Endothelial cell of umbilical vein (primary cell): ENCODE measurements around the gene SRGAP1. TPM values are rescaled to one million over a fixed set of nuclear protein-coding genes. Genes with fewer than 3 reads are reported as not detected.

Experiments
- BruUV-seq: library from RNA; stranded (reverse); fragments of 400-500 nt; replicated peaks from 2 replicates; lab custom pipeline; 2021; lab: Mats Ljungman, UMichigan
- CTCF ChIA-PET: fragments of 300-600, 350-600 bp; sonication (Branson Sonifier 250); formaldehyde crosslinking; loops from one replicate; lab custom pipeline; 2021; ENCODE audit warnings: antibody characterized with exemption, inconsistent platforms; lab: Charles Lee
- POLR2A ChIA-PET: fragments of 300-600, 350-600 bp; sonication (Branson Sonifier 250); formaldehyde crosslinking; loops from one replicate; lab custom pipeline; 2021; ENCODE audit warnings: antibody characterized with exemption, inconsistent platforms; lab: Charles Lee
- DNase-seq: peaks from one replicate; pipeline ENCODE4 v3.0.0-alpha.2; 2011; ENCODE audit warnings: low read depth, low spot score
- FAIRE-seq: peaks from 2 replicates; lab custom pipeline; 2011; peaks lifted over from hg19 to GRCh38; lab: Jason Lieb, UNC
- H2AFZ ChIP-seq: 2 replicates; pipeline ENCODE4 v1.6.0; 2012; ENCODE audit warnings: low read depth, low read length, control low read depth, inconsistent platforms
- H3K27ac ChIP-seq: 2 replicates; pipeline ENCODE4 v1.5.1; 2011; ENCODE audit warnings: low read depth, mild to moderate bottlenecking, control low read depth, low read length, moderate library complexity; ENCODE audit not compliant: insufficient read depth
- H3K27me3 ChIP-seq, 2 experiments: 2 replicates each; pipeline versions ENCODE4 v1.6.0 to v1.6.1; 2011; ENCODE audit warnings: low read length in 2 of 2, mixed read lengths in 1 of 2; ENCODE audit not compliant: control insufficient read depth in 2 of 2, insufficient read depth in 2 of 2
- H3K36me3 ChIP-seq, 2 experiments: 2 replicates in 1 of 2; 3 replicates in 1 of 2; pipeline ENCODE4 v1.5.1; 2011; ENCODE audit warnings: low read length in 2 of 2, mild to moderate bottlenecking in 1 of 2, moderate library complexity in 1 of 2; ENCODE audit not compliant: control insufficient read depth in 2 of 2, insufficient read depth in 2 of 2; ENCODE audit errors: extremely low read depth in 1 of 2
- H3K4me1 ChIP-seq: 3 replicates; pipeline ENCODE4 v1.5.1; 2011; ENCODE audit warnings: mild to moderate bottlenecking, low read length; ENCODE audit not compliant: control insufficient read depth, insufficient read depth; ENCODE audit errors: extremely low read depth
- H3K4me2 ChIP-seq: 2 replicates; pipeline ENCODE4 v1.6.1; 2011; ENCODE audit warnings: low read length, control low read depth, mixed read lengths; ENCODE audit not compliant: insufficient read depth
- H3K4me3 ChIP-seq, 3 experiments: fragments of 200-600 bp in 1 of 3; sonication (generic), shearing (Covaris generic) in 1 of 3; replicated peaks in 1 of 3; 2 replicates each; pipeline ENCODE4 v1.5.1; 2011 to 2016; ENCODE audit warnings: control low read depth in 3 of 3, low read length in 3 of 3, mild to moderate bottlenecking in 2 of 3, inconsistent platforms in 1 of 3, low read depth in 1 of 3, moderate library complexity in 1 of 3; ENCODE audit not compliant: insufficient read depth in 1 of 3
- H3K79me2 ChIP-seq: 2 replicates; pipeline ENCODE4 v1.6.0; 2012; ENCODE audit warnings: low read length, inconsistent platforms; ENCODE audit not compliant: control insufficient read depth, insufficient read depth
- H3K9ac ChIP-seq: replicated peaks from 2 replicates; pipeline ENCODE3; 2011; ENCODE audit warnings: low read length, control low read depth; ENCODE audit not compliant: insufficient read depth; ENCODE audit errors: extremely low read depth
- H3K9me1 ChIP-seq: replicated peaks from 3 replicates; pipeline ENCODE4 v1.6.0; 2011; ENCODE audit warnings: mild to moderate bottlenecking, low read length; ENCODE audit not compliant: control insufficient read depth, insufficient read depth; ENCODE audit errors: extremely low read depth
- H3K9me3 ChIP-seq: replicated peaks from 2 replicates; pipeline ENCODE4 v1.5.1; 2012; ENCODE audit warnings: low read length, inconsistent platforms; ENCODE audit not compliant: control insufficient read depth, insufficient read depth
- H4K20me1 ChIP-seq: replicated peaks from 2 replicates; pipeline ENCODE3; 2011; ENCODE audit warnings: mild to moderate bottlenecking, low read length; ENCODE audit not compliant: control insufficient read depth, insufficient read depth; ENCODE audit errors: extremely low read depth
- CTCF ChIP-seq, 2 donors: IDR thresholded peaks; 1 replicate in 1 of 2; 2 replicates in 1 of 2; pipeline ENCODE4 v1.5.1; 2011; ENCODE audit warnings: low read length in 2 of 2, mild to moderate bottlenecking in 2 of 2, moderate library complexity in 2 of 2, control low read depth in 1 of 2, inconsistent platforms in 1 of 2, low read depth in 1 of 2; ENCODE audit not compliant: insufficient read depth in 1 of 2; ENCODE audit errors: extremely low read depth in 1 of 2
- EZH2 ChIP-seq: IDR thresholded peaks from 2 replicates; pipeline ENCODE4 v1.6.1; 2012; ENCODE audit warnings: borderline replicate concordance, low read depth, mild to moderate bottlenecking, moderate library complexity, low read length, inconsistent platforms; ENCODE audit not compliant: severe bottlenecking
- FOS ChIP-seq: IDR thresholded peaks from 2 replicates; pipeline ENCODE4 v1.6.1; 2011; ENCODE audit warnings: mild to moderate bottlenecking, low read length, moderate library complexity, borderline replicate concordance; ENCODE audit not compliant: insufficient read depth
- GATA2 ChIP-seq: IDR thresholded peaks from 2 replicates; pipeline ENCODE4 v1.7.0; 2011; ENCODE audit warnings: low read depth, mild to moderate bottlenecking, moderate library complexity, mixed read lengths, low read length; ENCODE audit not compliant: insufficient read length, insufficient read depth
- MAX ChIP-seq: IDR thresholded peaks from 2 replicates; pipeline ENCODE4 v1.6.1; 2011; ENCODE audit not compliant: insufficient read depth, insufficient read length
- MYC ChIP-seq: IDR thresholded peaks from one replicate; pipeline ENCODE4 v1.6.1; 2011; ENCODE audit warnings: mild to moderate bottlenecking, low read depth, low read length
- POLR2A ChIP-seq: IDR thresholded peaks from 2 replicates; pipeline ENCODE4 v1.6.1; 2012; ENCODE audit warnings: low read depth, mild to moderate bottlenecking, control low read depth, low read length
- POLR2AphosphoS5 ChIP-seq: IDR thresholded peaks from 2 replicates; pipeline ENCODE4 v1.6.1; 2012; ENCODE audit warnings: low read depth, mild to moderate bottlenecking, control low read depth, low read length, moderate library complexity; ENCODE audit not compliant: insufficient read depth
- dilution Hi-C: fragments of 300-500 bp; cut with MboI; formaldehyde crosslinking; loops from one replicate; pipeline ENCODE4 v1.15.0; 2019; ENCODE audit warnings: low sequenced_read_pairs; ENCODE audit not compliant: extremely low pct_ligation_motif_present
- intact Hi-C: fragments of 100-400 bp; cut with micrococcal nuclease; formaldehyde crosslinking; loops from one replicate; pipeline ENCODE4 v1.10.0; 2022
- polyA plus RNA-seq, 4 experiments: library from polyadenylated mRNA; depleted of rRNA in 3 of 4; stranded (reverse) in 3 of 4; unstranded in 1 of 4; fragments of >200 nt; gene quantifications; 2 replicates each; pipeline versions ENCODE4 v1.2.1 to v1.2.3, GENCODE V29; 2011 to 2012; ENCODE audit warnings: missing spikeins in 1 of 4
- total RNA-seq: library from RNA; stranded (reverse); gene quantifications from 2 replicates; pipeline ENCODE4 v1.2.3, GENCODE V29; 2021

The SRGAP1 gene
- total and polyA plus RNA-seq, 2 donors (not counting 3 experiments of a cell fraction or from before 2014, with no cell fraction given) = 4.9 to 16.3 TPM

DNA sequence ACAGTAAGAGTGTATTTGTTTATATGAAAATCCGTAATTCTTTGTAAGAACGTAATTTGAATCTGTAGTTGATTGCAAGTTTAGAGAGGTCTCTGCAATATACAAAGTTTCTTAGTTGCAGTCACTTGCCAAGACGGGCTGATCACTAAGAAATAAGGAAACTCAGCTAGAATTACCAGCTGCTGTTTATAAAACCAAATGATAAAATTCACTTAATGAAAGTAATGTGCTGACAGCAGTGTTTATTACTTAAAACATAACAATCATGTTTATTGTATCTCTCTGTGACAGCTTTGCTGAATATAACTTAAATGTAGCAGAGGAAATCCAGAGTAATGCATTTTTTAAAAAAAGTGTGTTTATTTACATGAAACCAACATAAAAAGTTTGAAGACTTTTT is 31.2 kb downstream of the SRGAP1 start:
- DNase-seq (no peak), FAIRE-seq (no peak)
- H4K20me1 ChIP-seq = no peaks in the 10 kb centered on the region
- no TSS peak for BruUV-seq
- intact Hi-C loops (no loop called here), dilution Hi-C loops (no loop called here)
- no peaks in the 10 kb centered on the region for H3K9me3 ChIP-seq
- no peak overlapping the region for H3K27ac ChIP-seq
- H3K9me1 ChIP-seq = no peaks in the 10 kb centered on the region
- H3K4me3 ChIP-seq = no peak overlapping the region
- no peaks in the 10 kb centered on the region for H3K27me3 ChIP-seq
- CTCF ChIA-PET = interaction anchor here (1.1 to 1.9 kb wide), 3 partner anchors 14 to 376 kb away, joined by 3 to 7 read pairs (median 3); no protein-coding TSS in a partner anchor
- TF ChIP-seq POLR2A (no peak), GATA2 (no peak), CTCF (IDR thresholded peaks at IDR 0.05; ENCODE audit: extremely low read depth in 1 of 2, insufficient read depth in 1 of 2, low read depth in 1 of 2, low read length in 2 of 2) (no peak), EZH2 (no peak), MAX (no peak), FOS (no peak), MYC (no peak), POLR2AphosphoS5 (no peak)
- no peak overlapping the region for H2AFZ ChIP-seq
- no peaks in the 10 kb centered on the region for H3K4me1 ChIP-seq
- peaks cover 20% of the 10 kb centered on the region for H3K79me2 ChIP-seq
- POLR2A ChIA-PET = no interaction called here
- no peak overlapping the region for H3K4me2 ChIP-seq
- no peaks in the 10 kb centered on the region for H3K36me3 ChIP-seq
- no peak overlapping the region for H3K9ac ChIP-seq
